GM21825 (cell line): ENCODE measurements around the gene ERC2.
A peak's percentile ranks its signal among the peaks of the same experiment; 100 is the strongest.

Experiments
- ATAC-seq: cut with Tn5 transposase; IDR thresholded peaks from one replicate; pipeline ENCODE4 v1.9.1; 2021; ENCODE audit warnings: mild to moderate bottlenecking, moderate library complexity; ENCODE audit not compliant: unreplicated experiment

The ERC2 gene

DNA sequence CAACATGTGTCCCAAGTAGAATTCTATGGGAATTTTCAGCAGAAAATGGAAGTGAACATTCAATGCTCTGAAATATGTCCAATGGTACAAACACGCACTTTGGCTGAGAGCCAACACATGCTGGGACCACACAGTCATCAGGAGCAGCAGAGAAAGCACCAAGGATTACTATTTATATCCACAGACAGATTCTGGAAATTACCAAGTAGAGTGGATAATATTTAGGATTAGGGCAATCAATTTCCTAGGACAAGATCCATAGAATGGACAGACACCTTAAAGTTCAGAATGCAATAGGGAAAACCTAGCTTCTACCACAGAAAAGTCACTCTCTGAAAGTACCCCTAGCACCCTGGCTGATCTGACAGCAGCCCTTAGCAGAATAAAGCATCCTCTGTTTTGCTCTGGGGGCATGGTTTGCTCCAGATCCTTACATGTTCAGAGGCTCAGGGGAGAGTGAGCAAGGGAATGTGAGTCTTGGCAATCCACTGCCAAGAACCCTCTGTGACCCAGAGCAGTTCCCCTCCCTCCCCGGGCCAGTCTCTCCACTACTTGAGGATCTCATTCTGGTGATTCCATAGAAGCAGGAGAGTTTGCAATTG lies 775.2 kb downstream of the ERC2 start:
- no peak for ATAC-seq

DNA sequence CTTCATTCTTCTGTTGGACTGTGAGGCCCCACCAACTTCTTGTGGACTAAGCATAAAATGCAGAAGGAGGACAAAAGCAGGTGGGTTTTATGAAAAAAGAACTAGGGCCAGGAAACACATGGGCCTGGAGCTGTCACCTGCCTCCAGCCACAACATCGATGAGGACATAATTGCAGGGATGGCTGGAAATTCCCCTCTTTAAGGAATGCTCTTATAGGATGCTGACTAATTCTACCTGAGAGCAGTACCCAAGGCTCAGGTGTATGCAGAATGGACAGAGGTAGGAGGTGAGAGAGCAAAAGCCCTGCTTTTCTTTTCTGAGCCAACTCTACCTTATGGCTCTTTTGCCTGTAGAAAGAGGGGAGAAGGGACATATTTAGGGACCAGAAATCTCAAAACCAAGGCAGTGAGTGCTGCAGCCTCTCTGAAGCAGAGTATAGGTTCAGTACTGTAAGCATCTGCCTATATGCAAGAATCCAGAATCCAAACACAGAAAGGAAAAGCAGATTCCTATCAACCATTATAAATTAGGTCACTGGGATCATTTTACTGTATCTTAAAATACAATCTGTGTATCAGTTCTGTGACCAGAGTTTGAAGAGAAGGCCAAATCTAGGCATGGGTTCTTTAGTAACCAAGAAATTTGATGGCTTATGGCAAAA lies 775.8 kb downstream of the ERC2 start:
- ATAC-seq = no peak

DNA sequence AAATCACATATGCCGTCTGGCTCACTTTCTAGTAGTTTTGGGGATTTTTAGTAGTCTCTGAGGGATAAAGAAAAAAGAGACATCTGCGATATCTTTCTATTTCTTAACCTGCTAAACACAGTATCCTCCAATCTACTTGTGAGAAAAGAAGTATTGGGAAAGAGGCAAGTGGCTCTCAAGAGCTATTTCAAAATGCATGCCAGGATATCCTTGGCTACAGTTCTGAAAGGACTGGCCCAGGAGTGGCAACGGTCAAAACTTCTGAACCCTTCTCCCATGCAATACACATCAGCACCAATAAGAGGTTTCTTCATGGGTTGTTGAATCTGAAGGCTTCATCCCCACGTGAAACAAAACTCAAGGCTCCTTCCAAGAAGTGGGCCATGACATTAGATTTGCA lies 777.1 kb downstream of the ERC2 start:
- no peak for ATAC-seq

DNA sequence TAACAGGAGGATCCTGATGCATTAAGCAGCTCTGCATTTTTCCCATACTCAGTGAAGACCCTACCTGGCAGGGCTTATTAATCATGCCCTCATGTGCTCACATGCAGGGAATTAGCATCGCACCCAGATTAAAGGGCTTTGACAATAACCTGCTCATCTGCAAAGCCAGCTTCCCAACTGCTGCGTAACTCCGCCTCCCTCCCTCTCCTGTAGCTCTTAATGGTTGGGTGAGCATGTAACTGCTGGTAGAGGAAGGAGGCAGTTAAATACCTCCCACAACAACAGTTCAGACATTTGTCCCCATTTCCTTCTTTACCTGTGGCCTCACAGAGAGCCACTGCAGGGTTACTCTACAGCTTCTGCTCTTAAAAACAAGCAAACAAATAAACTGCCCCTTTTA lies 777.5 kb downstream of the ERC2 start:
- ATAC-seq = no peak

DNA sequence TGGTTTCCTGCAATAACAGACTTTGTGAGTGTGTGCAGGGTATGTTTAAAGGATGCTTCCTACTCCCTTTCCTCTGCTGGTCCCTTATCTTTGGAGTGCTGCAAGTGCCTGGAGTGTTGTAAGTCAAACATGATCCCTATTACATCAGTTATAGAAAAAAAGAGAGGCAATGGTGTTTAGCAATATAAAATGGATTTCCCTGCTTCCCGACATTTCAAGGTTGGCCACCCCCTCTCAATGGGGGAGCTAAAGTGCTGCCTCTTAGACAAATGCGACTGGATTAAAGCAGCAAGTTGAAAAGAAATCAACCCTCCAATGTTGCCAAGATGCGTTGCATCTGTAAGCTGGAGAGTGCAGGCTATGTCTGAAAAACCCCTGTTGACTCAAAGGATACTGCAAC lies 778.1 kb downstream of the ERC2 start:
- no peak for ATAC-seq

DNA sequence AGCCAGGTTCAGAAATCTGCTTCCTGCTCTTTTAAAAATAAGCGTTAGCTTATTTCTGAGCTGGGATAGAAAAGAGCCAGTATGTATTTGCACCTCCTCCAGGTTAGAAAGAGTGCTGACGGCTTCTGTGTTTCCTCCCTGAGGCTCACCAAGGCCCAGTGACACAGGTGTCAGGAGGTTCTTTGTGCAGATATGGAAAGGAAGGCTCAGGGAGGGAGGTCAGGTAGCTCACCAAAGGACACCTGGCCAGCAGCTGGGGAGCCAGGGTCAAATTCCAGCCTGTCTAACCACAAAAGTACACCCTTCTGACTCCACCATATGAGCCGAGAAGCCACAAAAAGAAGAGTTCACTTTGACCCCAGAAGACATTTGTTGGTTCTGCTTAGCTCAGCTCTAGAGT lies 780.1 kb downstream of the ERC2 start:
- no peak for ATAC-seq

DNA sequence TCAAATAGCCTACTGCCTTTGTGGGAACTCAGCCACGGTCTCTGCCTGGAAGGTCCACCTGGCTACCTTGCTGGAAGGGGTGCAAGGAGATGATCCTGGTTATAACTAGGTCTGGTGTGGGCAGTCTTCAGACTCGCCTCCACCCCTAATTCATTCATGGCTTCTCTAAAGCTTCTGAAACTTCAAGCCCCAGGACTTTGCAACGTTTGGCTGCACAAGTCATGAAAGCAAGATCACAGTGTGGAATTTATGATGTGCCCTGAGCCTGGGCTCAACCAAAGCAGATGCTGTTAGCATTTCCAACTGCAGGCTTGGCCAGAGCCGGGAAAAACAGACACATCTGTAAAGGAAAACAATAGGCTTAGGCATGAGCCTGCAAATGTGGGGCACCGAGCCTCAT lies 780.7 kb downstream of the ERC2 start:
- no peak for ATAC-seq

DNA sequence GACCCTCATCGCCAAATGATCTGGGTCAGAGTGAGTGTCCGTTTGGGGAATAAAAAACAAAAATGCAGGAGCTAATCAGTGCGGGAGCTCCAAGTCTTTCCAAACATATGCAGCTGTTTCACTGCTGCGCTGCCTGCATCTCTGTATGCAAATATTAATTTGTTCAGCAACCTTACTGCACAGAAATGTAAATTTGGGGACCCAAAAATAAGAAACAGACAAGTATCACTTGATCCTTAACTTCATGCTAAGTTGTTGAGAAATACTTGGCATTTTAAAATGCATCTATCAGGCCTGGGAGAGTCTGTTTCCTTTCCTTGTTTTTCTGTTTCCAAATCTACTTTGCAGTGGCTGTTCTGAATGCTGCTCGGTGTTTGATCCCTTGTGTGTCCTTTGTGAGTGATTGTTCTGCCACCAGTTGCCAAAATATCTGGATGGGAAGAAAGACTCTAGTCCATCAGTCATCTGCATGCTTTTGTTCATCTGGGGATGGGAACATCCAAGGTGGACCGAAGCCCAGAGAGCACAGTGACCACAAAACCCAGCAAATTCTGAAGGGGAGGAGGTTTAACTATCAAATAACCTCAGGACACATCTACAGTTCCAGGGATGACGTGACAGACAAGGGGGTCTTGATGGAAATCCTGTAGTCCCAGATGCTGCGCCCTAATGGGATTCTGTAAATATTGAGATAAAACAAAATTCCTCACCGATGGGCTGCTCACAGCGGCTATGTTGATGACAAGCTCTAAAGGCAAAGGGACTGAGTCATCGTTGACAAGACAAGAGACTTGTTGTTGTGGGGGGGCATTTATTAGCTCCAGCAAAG lies 781.6 kb downstream of the ERC2 start:
- ATAC-seq = no peak

DNA sequence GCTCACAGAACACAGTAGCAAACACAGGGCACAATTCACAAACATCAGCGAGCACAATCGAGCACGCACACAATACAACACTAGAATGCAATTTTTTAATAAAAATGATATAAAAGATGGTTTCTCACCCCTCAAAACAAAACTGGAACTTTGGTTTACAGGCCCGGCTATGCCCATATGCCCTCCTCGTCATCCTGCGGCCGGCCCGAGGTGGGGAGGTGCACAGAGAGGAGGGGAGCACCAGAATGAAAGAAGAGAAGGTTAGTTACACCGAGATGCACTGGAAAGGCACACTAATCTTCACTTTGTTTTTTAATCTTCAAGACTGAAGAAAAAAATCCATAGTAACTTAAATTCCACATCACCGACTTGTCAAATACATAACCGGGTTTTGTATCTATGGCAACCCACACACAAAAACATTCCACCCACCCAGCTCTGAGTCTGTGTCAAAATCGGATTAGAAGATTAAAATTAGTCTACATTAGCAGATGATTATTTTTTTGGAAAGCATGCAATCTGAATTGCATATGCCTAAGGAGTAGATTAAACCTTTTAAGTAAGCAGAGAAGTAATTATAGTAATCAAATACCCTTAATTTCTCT lies 784.5 kb downstream of the ERC2 start:
- ATAC-seq = no peak

DNA sequence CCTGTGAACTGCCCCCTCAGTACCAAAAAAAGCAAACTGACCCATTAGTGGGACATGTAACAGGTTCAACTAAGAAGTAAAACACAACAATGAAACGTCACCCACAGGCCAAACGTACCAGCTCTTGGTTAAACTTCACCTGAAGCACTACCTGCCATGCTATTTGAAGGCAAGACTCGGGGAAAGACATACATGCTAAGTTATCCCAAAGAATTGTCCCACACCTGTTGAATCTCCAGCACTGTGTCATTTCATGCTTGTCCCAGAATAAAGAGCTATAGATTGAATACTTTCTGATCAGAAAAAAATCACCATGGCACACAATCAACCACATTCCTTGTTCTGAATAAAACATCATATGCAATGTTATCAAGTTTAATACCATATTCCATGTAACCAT lies 785.8 kb downstream of the ERC2 start:
- no peak for ATAC-seq

DNA sequence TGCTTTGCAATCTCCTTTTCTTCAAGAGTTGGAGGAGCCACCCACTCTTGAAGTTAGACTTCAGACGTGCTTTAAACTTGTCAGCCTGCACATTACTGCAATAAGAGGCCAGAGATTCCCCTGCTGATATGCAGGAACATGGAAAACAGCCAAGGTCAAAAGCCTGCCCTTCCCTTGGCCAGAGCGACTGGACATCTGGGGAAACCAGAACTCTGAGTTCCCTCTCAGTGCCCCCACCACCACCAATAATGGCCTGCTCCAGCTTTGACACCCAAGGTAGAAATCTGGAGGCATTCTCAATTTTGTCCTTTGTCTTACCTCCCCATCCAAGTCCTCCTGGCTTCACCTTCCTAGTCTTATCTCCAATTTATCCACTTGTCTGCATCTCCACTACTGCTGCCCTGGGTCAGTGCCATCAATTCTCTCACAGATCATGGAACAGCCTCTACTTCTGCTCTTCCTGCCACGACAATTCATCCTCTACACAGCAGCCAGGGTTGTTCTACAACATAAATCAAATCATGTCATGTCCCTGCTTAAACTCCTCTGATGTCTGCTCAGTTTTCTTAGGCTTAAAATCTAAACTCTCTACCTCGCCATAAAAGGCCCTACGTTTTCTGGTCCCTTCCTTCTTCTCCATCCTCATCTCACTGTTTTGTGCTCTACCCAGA lies 789.6 kb downstream of the ERC2 start:
- ATAC-seq = no peak

DNA sequence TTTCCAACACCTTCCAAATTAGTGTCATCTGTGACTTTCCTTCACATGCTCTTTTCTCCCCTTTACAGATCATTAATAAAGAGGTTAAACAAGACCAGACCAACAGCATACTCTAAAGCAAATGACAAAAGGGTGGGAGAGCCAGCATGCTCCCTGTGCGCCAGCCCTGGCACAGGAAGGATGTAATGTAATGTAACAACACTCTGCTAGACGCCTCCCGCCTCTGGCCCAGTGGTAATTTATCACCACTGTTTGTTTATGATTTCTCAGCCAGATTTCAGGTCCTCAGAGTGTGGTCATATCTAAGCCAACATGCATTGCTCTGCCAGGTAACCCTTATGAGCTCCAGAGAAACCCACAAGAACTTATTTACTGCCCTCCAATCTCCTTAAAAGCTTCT lies 791.6 kb downstream of the ERC2 start:
- ATAC-seq = no peak

DNA sequence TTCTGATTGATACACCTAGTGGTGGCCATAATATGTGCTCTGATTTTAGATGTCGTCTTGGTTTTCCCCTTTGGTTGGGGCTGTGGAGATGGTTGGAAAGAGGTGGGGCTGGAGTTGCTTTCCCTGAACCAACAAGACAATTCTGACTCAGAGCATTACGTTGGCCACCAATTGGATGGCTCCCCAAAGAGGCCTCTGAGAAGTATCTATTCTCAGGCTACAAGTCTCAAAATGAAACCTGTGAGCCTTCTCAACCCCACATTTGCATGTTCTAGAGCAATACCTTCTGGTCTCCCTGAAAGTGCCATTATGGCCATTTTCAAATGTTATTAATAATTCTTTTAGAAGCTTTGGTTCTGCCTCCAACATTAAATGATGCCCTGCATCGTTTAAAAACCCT lies 792.8 kb downstream of the ERC2 start:
- ATAC-seq = peak; percentile 96

DNA sequence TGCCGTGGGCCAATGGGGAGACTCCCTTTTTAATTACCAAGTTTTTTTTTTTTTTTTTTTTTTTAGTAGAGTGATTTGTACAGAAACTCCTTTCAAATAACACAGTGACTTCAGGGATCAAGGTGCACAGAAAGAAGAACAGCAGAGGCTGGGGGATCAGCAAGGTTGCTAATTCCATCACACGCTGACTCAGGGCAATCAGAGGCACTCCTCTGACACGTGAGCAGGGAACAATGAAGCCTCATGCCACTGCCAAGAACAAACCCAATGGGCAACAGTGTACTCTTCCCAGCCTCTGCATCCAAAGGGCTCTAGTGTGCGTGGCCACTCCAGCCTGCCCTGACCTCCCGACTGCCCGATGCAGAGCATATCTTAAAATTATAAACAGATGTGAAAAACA lies 794.5 kb downstream of the ERC2 start:
- no peak for ATAC-seq

DNA sequence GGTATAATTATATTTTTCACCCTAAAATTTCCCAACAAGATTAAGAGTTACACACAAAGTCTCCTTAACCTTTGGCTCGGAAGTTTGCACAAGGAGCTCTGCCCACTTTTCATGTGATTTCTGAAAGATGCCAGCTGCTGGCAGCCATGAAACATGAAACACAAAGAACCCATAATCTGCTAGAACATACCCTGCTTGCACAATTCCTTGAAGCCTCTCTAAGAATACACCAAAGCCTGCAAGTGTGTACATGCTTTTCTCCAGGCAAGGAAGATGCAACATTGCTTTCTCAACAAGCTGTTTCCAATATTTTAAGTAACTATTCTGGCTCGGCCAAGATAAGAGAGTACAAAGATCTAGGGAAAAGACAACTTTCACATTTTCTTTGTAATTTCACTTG lies 799.1 kb downstream of the ERC2 start:
- ATAC-seq = no peak

DNA sequence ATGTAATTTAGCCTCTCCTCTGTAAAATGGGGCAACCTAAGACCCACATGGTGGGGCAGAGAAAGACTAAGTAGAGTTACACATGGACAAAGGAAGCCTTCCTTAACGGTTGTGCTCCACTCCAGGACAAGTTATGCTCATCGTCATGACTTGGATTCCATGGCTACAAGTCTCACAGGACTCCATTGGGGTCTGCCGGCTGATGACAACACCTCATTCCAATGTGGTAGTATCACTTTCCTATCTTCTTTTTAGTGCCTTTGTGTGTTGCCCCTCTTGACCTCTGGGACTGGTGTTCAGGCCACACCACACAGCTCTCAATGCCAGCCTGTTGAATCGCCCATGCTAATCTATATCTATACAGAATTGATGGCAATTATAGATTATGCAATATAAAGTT lies 799.9 kb downstream of the ERC2 start:
- no peak for ATAC-seq

DNA sequence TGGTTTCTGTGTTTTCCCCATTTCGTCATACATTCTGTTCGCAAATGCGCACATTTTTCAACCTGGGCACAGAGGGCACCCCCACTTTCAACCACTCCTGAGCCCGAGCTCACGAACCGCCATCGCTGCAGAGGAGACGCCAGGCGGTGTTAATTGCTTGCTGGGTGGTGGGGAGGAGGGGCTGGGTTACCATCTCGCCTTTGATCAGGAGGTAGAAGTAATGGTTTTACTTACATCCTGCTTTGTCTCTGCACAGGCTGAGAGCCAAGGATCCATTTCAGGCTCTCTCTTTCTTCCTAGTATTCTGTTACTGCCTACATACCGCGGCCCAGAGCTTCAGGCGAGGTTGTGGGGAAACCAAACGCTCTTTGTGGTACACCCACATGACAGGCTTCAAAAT lies 803.9 kb downstream of the ERC2 start:
- no peak for ATAC-seq

DNA sequence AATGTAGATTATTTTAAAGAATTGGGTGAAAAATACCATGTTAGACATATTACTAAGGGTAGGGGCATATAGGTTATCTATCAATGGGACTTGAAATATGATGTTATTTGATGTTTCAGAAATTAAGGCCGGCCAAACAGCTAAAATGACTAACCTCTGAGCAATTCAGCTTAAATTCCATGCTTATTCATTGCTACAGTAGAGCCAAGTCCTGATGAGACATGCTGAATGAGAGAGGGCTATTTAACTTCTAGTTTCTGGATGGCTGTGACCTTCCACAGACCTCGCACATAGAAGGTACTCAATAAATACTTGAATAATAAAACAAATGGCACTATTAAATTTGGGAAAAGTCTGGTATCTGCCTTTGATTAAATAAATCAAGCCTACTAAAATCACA lies 805.6 kb downstream of the ERC2 start:
- ATAC-seq = no peak

DNA sequence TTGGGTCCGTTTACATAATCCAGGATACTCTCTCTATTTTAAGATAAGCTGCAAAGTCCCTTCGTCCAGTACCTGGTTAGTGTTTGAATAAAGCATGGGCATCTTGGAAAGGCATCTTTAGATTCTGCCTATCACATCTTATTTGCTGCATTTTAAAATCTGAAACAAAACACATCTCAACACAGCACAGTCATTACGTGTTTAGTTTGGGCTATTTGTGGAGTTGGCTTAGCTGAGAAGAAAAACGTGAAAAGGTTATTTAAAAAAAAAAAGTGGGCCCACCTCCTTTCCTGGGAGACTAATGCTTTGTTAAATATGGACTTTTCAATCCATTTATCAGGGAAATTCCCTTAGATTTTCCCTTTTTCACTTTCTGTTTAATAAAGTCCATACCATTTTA lies 806.7 kb downstream of the ERC2 start:
- ATAC-seq = no peak

DNA sequence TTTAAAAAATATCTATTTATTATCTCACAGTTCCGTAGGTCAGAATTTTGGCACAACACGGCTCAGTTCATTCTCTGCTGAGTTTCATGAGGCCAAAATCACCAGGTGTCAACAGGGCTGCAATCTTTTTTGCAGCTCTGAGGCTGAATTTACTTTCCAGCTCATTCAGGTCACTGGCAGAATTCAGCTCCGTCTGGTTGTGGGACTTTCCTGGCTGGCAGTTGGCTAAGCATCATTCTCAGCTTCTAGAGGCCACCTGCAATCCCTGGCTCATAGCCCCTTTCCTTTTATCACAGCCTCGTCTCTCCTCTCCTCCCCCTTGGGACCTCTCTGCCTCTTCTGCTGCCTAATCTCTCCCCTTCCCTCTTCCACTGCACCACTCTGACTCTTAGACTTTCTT lies 807.1 kb downstream of the ERC2 start:
- ATAC-seq = no peak

DNA sequence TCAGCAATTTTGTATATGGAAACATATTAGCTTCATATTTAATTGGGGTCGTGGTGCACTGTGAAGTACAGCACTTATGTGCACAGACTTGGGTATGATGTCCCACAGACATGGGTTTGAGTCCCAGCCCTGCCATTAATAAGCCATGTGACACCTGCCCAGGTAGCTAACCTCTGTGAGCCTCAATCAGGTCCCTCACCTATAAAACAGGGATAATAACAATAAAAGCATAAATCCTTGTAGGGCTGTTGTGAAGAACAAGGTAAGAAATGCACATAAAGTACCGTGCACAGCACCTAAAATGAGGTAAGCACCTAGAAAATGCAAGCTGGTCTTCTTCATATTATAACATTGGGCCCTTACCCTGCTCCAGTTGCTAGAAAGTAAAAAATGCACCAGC lies 807.6 kb downstream of the ERC2 start:
- no peak for ATAC-seq
